ENCODE results near the gene RPS6KA6. TPM values are rescaled to one million over a fixed set of nuclear protein-coding genes. Genes with fewer than 3 reads are reported as not detected.

Gene RPS6KA6
- total and polyA plus RNA-seq, 4 experiments from 2014 or later, result 0.39 to 0.55 TPM; not detected in 2

Small RNAs within 50 kb of the gene (microRNA-seq; reads per million reads assigned to microRNA genes)
- not detected for gene MIR548I4 (ENCODE audit: borderline microRNAs expressed, borderline number of aligned reads, borderline replicate concordance)

All from CD4-positive, alpha-beta memory T cell (primary cell).